Measurements from ENCODE around the gene DLGAP1.

DNA sequence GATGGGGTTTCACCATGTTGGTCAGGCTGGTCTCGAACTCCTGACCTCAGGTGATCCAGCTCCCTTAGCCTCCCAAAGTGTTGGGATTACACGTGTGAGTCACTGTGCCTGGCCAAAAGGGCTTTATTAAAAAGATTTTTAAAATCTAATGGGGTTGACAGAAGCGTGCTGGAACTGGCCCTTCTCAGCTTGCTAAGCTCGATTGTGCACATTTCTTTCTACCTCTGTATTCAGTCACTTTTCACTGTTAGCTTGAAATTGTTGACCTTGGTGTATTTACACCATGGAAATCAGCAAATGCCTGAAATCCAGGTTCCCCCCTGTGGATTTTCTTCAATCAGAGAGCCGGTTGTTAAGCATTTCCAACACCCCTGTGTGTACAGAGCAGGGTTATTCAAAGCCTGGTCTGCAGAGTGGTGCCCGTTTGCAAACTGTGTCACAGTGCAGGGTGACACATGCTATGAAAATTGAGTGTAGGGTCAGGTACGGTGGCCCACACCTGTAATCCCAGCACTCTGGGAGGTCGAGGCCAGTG lies 864.9 kb downstream of the DLGAP1 start:
- TF ChIP-seq ZNF274 (IDR thresholded peaks at IDR 0.05; ENCODE audit: low read depth, low read length) (no peak), SUZ12 (IDR thresholded peaks at IDR 0.05; ENCODE audit: extremely low read depth, insufficient read depth, insufficient read length) (no peak), YY1 (IDR thresholded peaks at IDR 0.05; ENCODE audit: insufficient read depth, insufficient read length) (no peak)
